Activated CD8-positive, alpha-beta T cell treated with anti-CD3 and anti-CD28 coated beads for 36 hours (primary cell): ENCODE data around the gene SEMA4D. TPM values are rescaled to one million over a fixed set of nuclear protein-coding genes. Genes with fewer than 3 reads are reported as not detected.
"Not testable (repeated sequence)": the region's sequence is repeated elsewhere in the genome, so short reads cannot be mapped to it uniquely, and the experiment has no call there.

Source experiments
- ATAC-seq: fragments of 200-7000 bp; cut with Tn5 transposase; one replicate; pipeline ENCODE4 v1.10.0; 2021; ENCODE audit warnings: mild to moderate bottlenecking, moderate library complexity
- CTCF ChIA-PET: fragments of 350-600 bp; sonication (Branson Sonifier 250); formaldehyde crosslinking; loops from one replicate; lab custom pipeline; 2021; ENCODE audit warnings: antibody characterized with exemption; lab: Charles Lee
- POLR2A ChIA-PET: fragments of 350-600 bp; sonication (Branson Sonifier 250); formaldehyde crosslinking; loops from one replicate; lab custom pipeline; 2021; ENCODE audit warnings: antibody characterized with exemption; lab: Charles Lee
- DNase-seq: peaks from one replicate; pipeline ENCODE4 v3.0.0-alpha.2; 2020
- H3K27ac Mint-ChIP-seq: one replicate; pipeline ENCODE4 v1.8.0; 2021; ENCODE audit warnings: mild to moderate bottlenecking, mixed read lengths
- H3K27me3 Mint-ChIP-seq: one replicate; pipeline ENCODE4 v1.8.0; 2021; ENCODE audit warnings: mixed read lengths
- H3K36me3 Mint-ChIP-seq: one replicate; pipeline ENCODE4 v1.8.0; 2021; ENCODE audit warnings: low read depth, mixed read lengths
- H3K4me1 Mint-ChIP-seq: one replicate; pipeline ENCODE4 v1.8.0; 2021; ENCODE audit warnings: low read depth, mixed read lengths
- H3K4me3 Mint-ChIP-seq: one replicate; pipeline ENCODE4 v1.8.0; 2021; ENCODE audit warnings: mild to moderate bottlenecking, moderate library complexity, mixed read lengths
- H3K9me3 Mint-ChIP-seq: one replicate; pipeline ENCODE4 v1.8.0; 2021; ENCODE audit warnings: mixed read lengths
- intact Hi-C: fragments of 100-400 bp; cut with micrococcal nuclease; formaldehyde crosslinking; loops from one replicate; pipeline ENCODE4 v1.10.0; 2022
- total RNA-seq, 2 experiments: library from RNA; stranded (reverse); gene quantifications; one replicate each; pipeline ENCODE4 v1.2.3, GENCODE V29; 2021
- TF ChIP-seq, protein P1 (sequence below): fragments of 200-600 bp; IDR thresholded peaks from one replicate; pipeline ENCODE4 v1.8.0; 2022; ENCODE audit warnings: antibody characterized with exemption, mild to moderate bottlenecking

SEMA4D gene
- total RNA-seq, 2 experiments from 2014 or later: 290 to 317 TPM

DNA sequence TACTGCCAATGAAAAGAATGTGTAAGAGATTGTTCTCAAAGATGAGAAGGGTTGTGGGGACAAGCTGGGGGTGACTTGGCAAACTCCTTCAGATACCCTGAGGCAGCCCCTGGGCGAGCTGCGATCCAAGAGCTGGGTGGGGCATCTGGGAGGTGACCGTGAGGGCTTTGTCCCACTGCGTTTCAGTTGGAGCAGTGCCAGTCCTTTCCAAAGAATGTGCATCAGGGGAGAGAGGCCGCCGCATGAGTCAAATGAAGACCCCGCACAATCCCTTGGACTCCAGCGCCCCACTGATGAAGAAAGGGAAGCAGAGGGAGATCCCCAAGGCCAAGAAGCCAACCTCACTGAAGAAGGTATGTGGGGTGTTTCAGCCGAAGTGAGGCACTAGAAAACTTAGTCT, 151.2 kb downstream of the SEMA4D start:
- DNase-seq: no peak
- Mint-ChIP-seq H3K9me3 (peaks cover 3% of the 10 kb centered on the region), H3K27me3 (no peaks in the 10 kb centered on the region), H3K4me3 (no peak overlapping the region), H3K36me3 (peaks cover 88% of the 10 kb centered on the region), H3K27ac (no peak overlapping the region), H3K4me1 (peaks cover 24% of the 10 kb centered on the region)
- no peak for ATAC-seq
- CTCF ChIA-PET: interaction anchor here (1.1 to 1.2 kb wide), 2 partner anchors 12 to 81 kb away, joined by 3 read pairs; no protein-coding TSS in a partner anchor
- POLR2A ChIA-PET: interaction anchor here (0.5 to 4.5 kb wide), 2 partner anchors 9 to 11 kb away, joined by 3 to 16 read pairs; no protein-coding TSS in a partner anchor
- intact Hi-C loops: no loop called here
- TF ChIP-seq, protein P1, sequence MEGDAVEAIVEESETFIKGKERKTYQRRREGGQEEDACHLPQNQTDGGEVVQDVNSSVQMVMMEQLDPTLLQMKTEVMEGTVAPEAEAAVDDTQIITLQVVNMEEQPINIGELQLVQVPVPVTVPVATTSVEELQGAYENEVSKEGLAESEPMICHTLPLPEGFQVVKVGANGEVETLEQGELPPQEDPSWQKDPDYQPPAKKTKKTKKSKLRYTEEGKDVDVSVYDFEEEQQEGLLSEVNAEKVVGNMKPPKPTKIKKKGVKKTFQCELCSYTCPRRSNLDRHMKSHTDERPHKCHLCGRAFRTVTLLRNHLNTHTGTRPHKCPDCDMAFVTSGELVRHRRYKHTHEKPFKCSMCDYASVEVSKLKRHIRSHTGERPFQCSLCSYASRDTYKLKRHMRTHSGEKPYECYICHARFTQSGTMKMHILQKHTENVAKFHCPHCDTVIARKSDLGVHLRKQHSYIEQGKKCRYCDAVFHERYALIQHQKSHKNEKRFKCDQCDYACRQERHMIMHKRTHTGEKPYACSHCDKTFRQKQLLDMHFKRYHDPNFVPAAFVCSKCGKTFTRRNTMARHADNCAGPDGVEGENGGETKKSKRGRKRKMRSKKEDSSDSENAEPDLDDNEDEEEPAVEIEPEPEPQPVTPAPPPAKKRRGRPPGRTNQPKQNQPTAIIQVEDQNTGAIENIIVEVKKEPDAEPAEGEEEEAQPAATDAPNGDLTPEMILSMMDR: no peak

DNA sequence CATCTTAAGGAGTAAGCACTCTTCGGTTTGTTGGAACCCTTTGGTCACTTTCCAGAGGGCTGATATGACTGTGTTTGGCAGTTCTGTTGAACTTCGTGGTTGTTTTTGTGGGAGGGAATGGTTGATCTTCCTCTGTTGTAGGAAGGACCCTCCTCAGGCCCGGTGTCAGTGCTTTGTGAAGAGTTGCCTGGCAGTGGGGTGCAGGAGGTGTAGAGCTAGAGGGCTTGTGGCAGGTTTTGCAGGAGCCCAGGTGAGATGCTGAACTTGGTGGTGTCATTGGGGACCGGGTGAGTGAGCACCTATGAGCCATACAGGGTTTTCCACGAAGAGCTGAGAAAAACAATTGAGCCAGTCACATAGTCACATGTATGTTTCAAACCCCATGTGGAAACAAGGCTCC, 152.4 kb downstream of the SEMA4D start:
- peak overlapping the region; percentile 7 for H3K27ac Mint-ChIP-seq

DNA sequence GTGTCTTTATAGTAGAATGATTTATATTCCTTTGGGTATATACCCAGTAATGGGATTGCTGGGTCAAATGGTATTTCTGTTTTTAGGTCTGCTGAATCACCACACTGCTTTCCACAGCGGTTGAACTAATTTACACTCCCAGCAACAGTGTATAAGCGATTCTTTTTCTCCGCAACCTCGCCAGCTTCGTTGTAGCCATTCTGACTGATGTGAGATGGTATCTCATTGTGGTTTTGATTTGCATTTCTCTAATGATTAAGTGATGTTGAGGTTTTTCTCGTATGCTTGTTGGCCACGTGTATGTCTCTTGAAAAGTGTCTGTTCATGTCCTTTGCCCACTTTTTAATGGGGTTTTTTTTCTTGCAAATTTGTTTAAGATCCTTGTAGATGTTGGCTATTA, 154.1 kb downstream of the SEMA4D start:
- H3K27ac Mint-ChIP-seq, CTCF ChIA-PET, DNase-seq, intact Hi-C loops, H3K4me3 Mint-ChIP-seq, H3K9me3 Mint-ChIP-seq, H3K27me3 Mint-ChIP-seq, ATAC-seq: not testable (repeated sequence)
- Mint-ChIP-seq H3K4me1 (peaks cover 39% of the 10 kb centered on the region), H3K36me3 (peaks cover 86% of the 10 kb centered on the region)
- POLR2A ChIA-PET: interaction anchor here (1.0 kb wide), 1 partner anchor 17 kb away, joined by 3 read pairs; no protein-coding TSS in a partner anchor

More for the DNA sequence above, 152.4 kb downstream of the SEMA4D start:
- Mint-ChIP-seq H3K4me3 (no peak overlapping the region), H3K27me3 (no peaks in the 10 kb centered on the region), H3K9me3 (peaks cover 3% of the 10 kb centered on the region), H3K4me1 (peaks cover 23% of the 10 kb centered on the region), H3K36me3 (peaks cover 88% of the 10 kb centered on the region)
- ChIA-PET CTCF (no interaction called here), POLR2A (interaction anchor here (0.6 to 4.5 kb wide), 2 partner anchors 12 to 23 kb away, joined by 3 to 16 read pairs; no protein-coding TSS in a partner anchor)
- intact Hi-C loops: no loop called here
- ATAC-seq (no peak), DNase-seq (no peak)
- TF ChIP-seq, protein P1: no peak

DNA sequence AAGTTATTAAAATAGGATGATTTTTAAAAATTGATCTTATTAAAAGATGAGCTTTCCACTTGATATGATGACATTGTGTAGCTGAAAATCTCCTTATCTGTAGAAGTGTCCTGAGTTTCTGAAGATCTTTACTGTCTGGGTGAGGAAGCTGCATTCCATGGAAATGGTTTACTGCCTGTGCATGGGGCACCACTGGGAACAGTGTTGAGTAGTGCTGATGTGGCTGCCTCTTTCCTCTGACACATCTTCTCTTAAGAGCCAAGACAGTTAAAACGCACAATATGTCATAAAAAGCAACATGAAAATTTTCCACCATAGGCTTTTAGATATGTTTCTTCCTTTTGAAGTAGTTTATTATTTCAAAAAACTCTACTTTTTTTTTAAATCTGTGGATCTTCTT, 155.0 kb downstream of the SEMA4D start:
- peaks cover 87% of the 10 kb centered on the region for H3K36me3 Mint-ChIP-seq
- peaks cover 43% of the 10 kb centered on the region for H3K4me1 Mint-ChIP-seq
- intact Hi-C loops: no loop called here
- TF ChIP-seq, protein P1: no peak
- H3K9me3 Mint-ChIP-seq: peaks cover 3% of the 10 kb centered on the region
- no peak overlapping the region for H3K27ac Mint-ChIP-seq
- POLR2A ChIA-PET: interaction anchor here (0.8 to 1.0 kb wide), 2 partner anchors 9 to 18 kb away, joined by 3 to 4 read pairs; no protein-coding TSS in a partner anchor
- no peaks in the 10 kb centered on the region for H3K27me3 Mint-ChIP-seq
- ATAC-seq (no peak), DNase-seq (no peak)
- CTCF ChIA-PET: interaction anchor here (2.6 kb wide), 1 partner anchor 206 kb away, joined by 7 read pairs; no protein-coding TSS in a partner anchor
- H3K4me3 Mint-ChIP-seq: no peak overlapping the region

DNA sequence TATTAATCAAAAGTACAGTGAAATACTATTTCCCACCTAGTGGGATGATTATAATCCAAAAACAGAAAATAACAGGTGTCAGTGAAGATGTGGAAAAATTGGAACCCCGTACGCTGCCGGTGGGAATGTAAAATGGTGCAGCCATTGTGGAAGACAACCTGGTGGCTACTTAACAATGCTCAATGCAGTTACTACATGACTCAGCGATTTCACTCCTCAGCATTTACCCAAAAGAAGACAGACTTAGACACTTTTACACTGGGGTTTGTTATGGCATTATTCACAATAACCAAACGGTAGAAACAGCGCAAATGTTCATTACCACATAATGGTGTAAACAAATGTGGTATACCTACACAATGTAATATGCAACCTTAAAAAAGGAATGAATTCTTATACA, 155.7 kb downstream of the SEMA4D start:
- H3K27ac Mint-ChIP-seq: peak overlapping the region; percentile 17
- H3K36me3 Mint-ChIP-seq: peaks cover 91% of the 10 kb centered on the region
- H3K4me1 Mint-ChIP-seq: peaks cover 45% of the 10 kb centered on the region
- no peak for ATAC-seq
- H3K4me3 Mint-ChIP-seq: no peak overlapping the region
- H3K9me3 Mint-ChIP-seq: peaks cover 3% of the 10 kb centered on the region
- POLR2A ChIA-PET: no interaction called here
- DNase-seq: no peak
- intact Hi-C loops: no loop called here
- H3K27me3 Mint-ChIP-seq: no peaks in the 10 kb centered on the region
- TF ChIP-seq, protein P1: no peak
- CTCF ChIA-PET: interaction anchor here (2.6 kb wide), 1 partner anchor 207 kb away, joined by 7 read pairs; no protein-coding TSS in a partner anchor
